GM12878 (cell line): ENCODE measurements around the gene C1orf210.

Source experiments
- CTCF ChIP-seq, 3 experiments: IDR thresholded peaks in 2 of 3; conservative IDR thresholded peaks in 1 of 3; 2 replicates each; pipeline ENCODE4 v1.5.1; 2011; ENCODE audit warnings: low read depth in 3 of 3, low read length in 3 of 3, mild to moderate bottlenecking in 3 of 3, control low read depth in 2 of 3, moderate library complexity in 2 of 3, inconsistent platforms in 1 of 3, mixed read lengths in 1 of 3; ENCODE audit not compliant: control insufficient read depth in 2 of 3, insufficient read depth in 1 of 3; ENCODE audit errors: extremely low read depth in 1 of 3
- MYC ChIP-seq: IDR thresholded peaks from 2 replicates; pipeline ENCODE4 v1.6.1; 2011; ENCODE audit warnings: mild to moderate bottlenecking, low read length, moderate library complexity, inconsistent platforms; ENCODE audit not compliant: insufficient read depth, insufficient replicate concordance, insufficient read length, severe bottlenecking
- SIN3A ChIP-seq: IDR thresholded peaks from 2 replicates; pipeline ENCODE4 v1.6.1; 2012; ENCODE audit warnings: low read depth, low read length, improper control_type of control experiment

- TF ChIP-seq CTCF (IDR thresholded peaks at IDR 0.05 in 2 of 3, conservative IDR thresholded peaks at IDR 0.05 in 1 of 3; ENCODE audit: control insufficient read depth in 2 of 3, extremely low read depth in 1 of 3, insufficient read depth in 1 of 3, low read depth in 3 of 3, low read length in 3 of 3), result no peak
- no peak for TF ChIP-seq MYC
- no peak for TF ChIP-seq SIN3A
Measured at GRCh38 chr1:43239484-43239883, 45.9 kb downstream of the C1orf210 start.
